Adrenal gland (tissue), 5 donors: ENCODE results near the gene ZNF835.

Source experiments
- CTCF ChIP-seq, 6 experiments: fragments of 450-650 bp in 4 of 6; fragments of 200-600 bp in 2 of 6; sonication (generic) in 1 of 6; IDR thresholded peaks; 1 replicate in 5 of 6; 2 replicates in 1 of 6; pipeline versions ENCODE4 v1.5.1 to v1.8.0; 2016 to 2021; ENCODE audit warnings: antibody characterized with exemption in 6 of 6, mild to moderate bottlenecking in 2 of 6, moderate library complexity in 1 of 6
- POLR2A ChIP-seq, 2 donors: fragments of 450-650 bp; IDR thresholded peaks; one replicate each; pipeline ENCODE4 v1.6.1; 2017; ENCODE audit warnings: antibody characterized with exemption in 2 of 2, mild to moderate bottlenecking in 2 of 2, moderate library complexity in 1 of 2
- donor health status: DM: no; HTN: no; CAD: no.

- TF ChIP-seq CTCF (IDR thresholded peaks at IDR 0.05) = no peak
- no peak for TF ChIP-seq POLR2A (IDR thresholded peaks at IDR 0.05)
These were observed 58.8 kb downstream of the ZNF835 start for GRCh38 chr19:56612737-56613136.
